Neutrophil (primary cell): ENCODE measurements around the gene UPK1B.

Source experiments
- H3K27ac ChIP-seq: fragments of 200-600 bp; sonication (generic); 2 replicates; pipeline ENCODE4 v1.5.1; 2016; ENCODE audit warnings: mild to moderate bottlenecking, moderate library complexity
- H3K27me3 ChIP-seq: fragments of 200-600 bp; sonication (generic); 2 replicates; pipeline ENCODE4 v1.6.0; 2016; ENCODE audit warnings: mild to moderate bottlenecking
- H3K36me3 ChIP-seq: fragments of 200-600 bp; sonication (generic); 2 replicates; pipeline ENCODE4 v1.5.1; 2017
- H3K4me1 ChIP-seq, 2 experiments: fragments of 200-600 bp in 1 of 2; sonication (generic) in 1 of 2; 1 replicate in 1 of 2; 2 replicates in 1 of 2; pipeline versions ENCODE4 v1.5.1 to v1.6.1; 2013 to 2016; ENCODE audit warnings: low read depth in 1 of 2, low read length in 1 of 2, mild to moderate bottlenecking in 1 of 2, moderate library complexity in 1 of 2; ENCODE audit not compliant: control insufficient read depth in 1 of 2, insufficient read depth in 1 of 2
- H3K4me3 ChIP-seq, 2 experiments: fragments of 200-600 bp in 1 of 2; sonication (generic) in 1 of 2; 1 replicate in 1 of 2; 2 replicates in 1 of 2; pipeline ENCODE4 v1.5.1; 2013 to 2016; ENCODE audit warnings: low read depth in 1 of 2, low read length in 1 of 2, mild to moderate bottlenecking in 1 of 2, moderate library complexity in 1 of 2
- H3K9me3 ChIP-seq: fragments of 200-600 bp; sonication (generic); 2 replicates; pipeline ENCODE4 v1.5.1; 2016
- CTCF ChIP-seq: fragments of 200-600 bp; sonication (generic); IDR thresholded peaks from 2 replicates; pipeline ENCODE4 v1.5.1; 2016; ENCODE audit warnings: antibody characterized with exemption

UPK1B gene

DNA sequence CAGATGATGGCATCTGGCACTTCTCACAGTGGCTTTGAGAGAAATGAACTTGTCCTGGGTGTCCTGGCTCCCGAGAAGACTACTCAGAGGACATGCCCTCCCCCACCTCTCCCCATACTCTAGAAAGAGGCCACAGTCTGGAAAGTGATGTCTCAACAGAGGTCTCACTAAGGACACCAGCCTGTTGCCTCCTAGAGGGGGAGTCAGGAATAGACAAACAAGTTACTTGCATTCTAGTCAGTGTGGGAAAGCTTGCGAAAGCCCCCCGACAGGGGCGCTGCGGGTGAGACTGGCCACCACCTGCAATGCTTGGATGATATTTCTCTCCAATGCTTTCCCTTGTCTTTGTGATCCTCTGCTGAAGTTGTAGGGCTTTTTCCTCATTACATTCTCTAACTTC is 50.1 kb downstream of the UPK1B start:
- Histone ChIP-seq H3K36me3 (peaks cover 96% of the 10 kb centered on the region), H3K4me3 (no peak overlapping the region), H3K27me3 (no peaks in the 10 kb centered on the region), H3K4me1 (no peaks in the 10 kb centered on the region), H3K9me3 (no peaks in the 10 kb centered on the region), H3K27ac (no peak overlapping the region)
- TF ChIP-seq CTCF = no peak

GRCh38 chr3:119225121-119225520 is 51.7 kb downstream of the UPK1B start:
- H3K4me1 ChIP-seq = no peaks in the 10 kb centered on the region
- H3K9me3 ChIP-seq = no peaks in the 10 kb centered on the region
- TF ChIP-seq CTCF = no peak
- H3K4me3 ChIP-seq = no peak overlapping the region
- no peak overlapping the region for H3K27ac ChIP-seq
- H3K36me3 ChIP-seq = peaks cover 97% of the 10 kb centered on the region
- H3K27me3 ChIP-seq = no peaks in the 10 kb centered on the region

DNA sequence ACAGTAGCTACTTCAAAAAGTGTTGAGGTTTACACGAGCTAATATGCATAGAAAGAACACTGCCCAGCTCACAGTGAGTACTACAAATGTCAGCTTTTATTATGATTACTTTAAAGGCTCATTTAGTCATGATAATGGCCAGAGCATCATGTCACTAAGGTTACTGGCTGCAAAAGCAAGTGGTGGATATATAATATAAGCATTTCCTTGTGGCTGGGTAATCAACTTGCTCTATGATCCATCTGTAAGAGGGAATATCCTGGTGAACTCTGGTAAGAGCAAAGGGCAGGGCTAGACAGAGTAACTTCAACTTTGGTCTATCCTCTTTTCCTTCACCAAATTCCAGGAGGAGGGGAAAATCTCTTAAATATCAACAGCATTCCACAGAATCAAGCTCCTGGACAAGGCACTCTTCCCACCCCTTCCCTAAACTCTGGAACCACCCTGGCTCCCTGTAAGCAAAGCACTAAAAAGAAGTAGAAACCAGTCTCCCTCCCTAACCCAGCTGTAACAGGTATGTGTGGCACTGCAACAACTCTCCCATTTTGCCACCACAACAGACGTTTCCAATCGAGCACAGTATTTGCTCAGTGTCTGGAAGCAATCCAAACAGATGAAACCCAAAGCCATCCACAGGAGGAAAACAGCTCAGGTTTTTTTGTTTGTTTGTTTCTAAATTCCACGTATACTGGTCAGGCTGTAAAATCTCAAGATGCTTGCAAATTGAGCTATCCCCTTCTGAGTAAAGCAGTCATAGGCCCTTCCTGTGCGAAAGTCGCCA is 53.9 kb downstream of the UPK1B start:
- H3K36me3 ChIP-seq = peaks cover 85% of the 10 kb centered on the region
- no peak overlapping the region for H3K4me3 ChIP-seq
- no peak overlapping the region for H3K27ac ChIP-seq
- TF ChIP-seq CTCF = no peak
- no peaks in the 10 kb centered on the region for H3K9me3 ChIP-seq
- H3K4me1 ChIP-seq = no peaks in the 10 kb centered on the region
- H3K27me3 ChIP-seq = no peaks in the 10 kb centered on the region

GRCh38 chr3:119228373-119229145 is 55.2 kb downstream of the UPK1B start:
- no peaks in the 10 kb centered on the region for H3K4me1 ChIP-seq
- no peak overlapping the region for H3K27ac ChIP-seq
- no peaks in the 10 kb centered on the region for H3K9me3 ChIP-seq
- no peak overlapping the region for H3K4me3 ChIP-seq
- peaks cover 79% of the 10 kb centered on the region for H3K36me3 ChIP-seq
- no peaks in the 10 kb centered on the region for H3K27me3 ChIP-seq
- TF ChIP-seq CTCF = no peak

GRCh38 chr3:119229190-119229589 is 55.8 kb downstream of the UPK1B start:
- Histone ChIP-seq H3K27ac (no peak overlapping the region), H3K9me3 (no peaks in the 10 kb centered on the region), H3K4me3 (no peak overlapping the region), H3K27me3 (no peaks in the 10 kb centered on the region), H3K36me3 (peaks cover 73% of the 10 kb centered on the region), H3K4me1 (no peaks in the 10 kb centered on the region)
- no peak for TF ChIP-seq CTCF
